Muscle layer of colon (tissue), 2 donors: Measurements from ENCODE around the gene MYBPC3.

Experiments used
- H3K27ac ChIP-seq: one replicate; pipeline ENCODE4 v1.7.0; 2013; ENCODE audit warnings: low read depth, mild to moderate bottlenecking, low read length, moderate library complexity
- H3K27me3 ChIP-seq, 2 donors: one replicate each; pipeline ENCODE4 v1.7.0; 2013; ENCODE audit warnings: low read length in 2 of 2, mild to moderate bottlenecking in 2 of 2; ENCODE audit not compliant: insufficient read depth in 2 of 2, control insufficient read depth in 1 of 2
- H3K36me3 ChIP-seq: one replicate; pipeline ENCODE4 v1.7.0; 2013; ENCODE audit warnings: mild to moderate bottlenecking, low read length; ENCODE audit not compliant: insufficient read depth
- H3K4me1 ChIP-seq: one replicate; pipeline ENCODE4 v1.7.0; 2013; ENCODE audit warnings: mild to moderate bottlenecking, low read length; ENCODE audit not compliant: insufficient read depth
- H3K4me3 ChIP-seq, 2 donors: one replicate each; pipeline ENCODE4 v1.7.0; 2013; ENCODE audit warnings: low read length in 2 of 2, low read depth in 1 of 2, mild to moderate bottlenecking in 1 of 2, moderate library complexity in 1 of 2
- H3K9ac ChIP-seq: one replicate; pipeline ENCODE4 v1.7.0; 2013; ENCODE audit warnings: low read length
- H3K9me3 ChIP-seq: one replicate; pipeline ENCODE4 v1.7.0; 2013; ENCODE audit warnings: mild to moderate bottlenecking, low read length
- donor health status: abdominal sarcoma.
- donor health status: Adenocarcinoma of cecum.

MYBPC3 gene

GRCh38 chr11:47352556-47352955, at the start of gene MYBPC3:
MYBPC3 (minus strand) TSS chr11:47352702; CDS start chr11:47352647, 55 bp downstream.
- H3K27ac ChIP-seq: no peak within 1 kb of the TSS
- no peak within 1 kb of the TSS for H3K4me3 ChIP-seq
- H3K27me3 ChIP-seq: no peaks in the 10 kb centered on the region

GRCh38 chr11:47400768-47401279, 48.3 kb upstream of the MYBPC3 start:
- peaks cover 15% of the 10 kb centered on the region for H3K4me1 ChIP-seq
- H3K36me3 ChIP-seq: no peaks in the 10 kb centered on the region
- H3K27ac ChIP-seq: peak overlapping the region; percentile 62
- H3K27me3 ChIP-seq: no peaks in the 10 kb centered on the region
- no peaks in the 10 kb centered on the region for H3K9me3 ChIP-seq
- peak overlapping the region in 1 of 2 donors; percentile 41 for H3K4me3 ChIP-seq
- peak overlapping the region; percentile 38 for H3K9ac ChIP-seq

More at GRCh38 chr11:47352556-47352955, at the start of gene MYBPC3:
- Histone ChIP-seq H3K4me1 (peaks cover 11% of the 10 kb centered on the region), H3K36me3 (peaks cover 14% of the 10 kb centered on the region), H3K9ac (no peak within 1 kb of the TSS), H3K9me3 (no peaks in the 10 kb centered on the region)

DNA sequence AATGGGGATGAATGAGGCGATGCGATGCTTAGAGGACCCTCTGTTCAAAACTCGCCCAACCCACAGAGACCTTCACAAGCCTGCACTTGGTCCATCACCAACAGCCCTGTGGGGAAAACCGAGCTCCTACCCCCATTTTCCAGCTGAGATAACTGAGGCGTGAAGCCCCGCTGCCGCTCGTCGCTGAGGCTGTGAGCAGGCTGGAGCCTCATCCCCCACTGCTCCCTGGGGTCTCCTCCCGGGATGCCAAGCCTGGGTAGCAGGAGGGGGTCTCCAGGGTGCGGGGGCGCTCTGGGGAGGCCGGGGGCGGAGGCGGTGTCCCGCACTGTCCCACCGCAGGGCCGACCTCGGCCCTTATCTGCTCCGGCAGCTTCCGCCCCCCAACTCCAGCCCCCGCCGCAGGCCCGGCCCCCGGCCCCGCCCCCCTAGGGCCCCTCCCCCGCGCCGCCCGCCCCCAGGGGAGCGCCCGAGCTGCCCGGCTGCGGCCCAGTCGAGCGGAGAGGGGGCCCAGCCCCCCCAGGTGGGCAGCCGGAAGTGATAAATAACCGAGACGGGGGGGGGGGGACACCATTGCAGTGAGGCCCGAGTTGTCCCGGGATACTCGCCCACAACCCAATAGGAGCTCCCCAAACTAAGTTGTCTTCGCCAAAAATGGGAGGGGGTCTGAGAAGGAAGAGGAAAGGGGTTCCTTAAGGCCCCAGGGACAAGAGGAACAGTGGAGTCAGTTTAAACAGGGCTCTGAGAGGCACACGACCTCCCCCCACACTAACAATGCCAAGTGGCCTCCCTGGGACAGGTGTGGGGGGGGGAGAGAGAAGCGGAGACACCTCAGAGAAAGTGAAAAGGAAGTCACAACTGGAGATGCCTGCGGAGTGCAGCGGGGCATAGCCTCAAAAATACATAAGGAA, 47.6 kb upstream of the MYBPC3 start:
- Histone ChIP-seq H3K36me3 (no peaks in the 10 kb centered on the region), H3K4me3 (peak overlapping the region; percentile 68 to 77), H3K9ac (peak overlapping the region; percentile 44), H3K4me1 (peaks cover 15% of the 10 kb centered on the region), H3K27me3 (no peaks in the 10 kb centered on the region), H3K9me3 (no peaks in the 10 kb centered on the region), H3K27ac (peak overlapping the region; percentile 62)

DNA sequence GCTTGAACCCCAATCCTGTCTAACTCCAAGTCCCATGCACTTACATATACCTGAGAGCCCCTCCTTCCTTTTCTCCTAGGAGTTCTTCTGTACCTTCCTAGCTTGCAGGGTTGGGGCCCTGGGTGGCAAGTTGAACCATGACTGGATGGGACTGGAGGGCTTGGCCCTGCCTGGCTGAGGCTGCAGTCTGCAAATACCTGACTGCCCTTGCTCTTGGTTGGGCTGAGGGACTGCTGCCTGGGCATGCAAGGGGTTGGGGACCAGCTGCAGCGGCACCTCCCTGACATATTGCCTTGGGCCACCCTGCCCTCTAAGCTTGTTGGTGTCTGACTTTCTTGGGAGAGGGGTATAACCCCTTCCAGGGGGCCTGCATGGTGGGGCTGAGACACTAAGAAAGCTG, 46.0 kb upstream of the MYBPC3 start:
- H3K4me3 ChIP-seq: no peak overlapping the region

GRCh38 chr11:47398011-47398410, 45.5 kb upstream of the MYBPC3 start:
- Histone ChIP-seq H3K4me3 (no peak overlapping the region), H3K9ac (no peak overlapping the region), H3K27ac (no peak overlapping the region), H3K27me3 (no peaks in the 10 kb centered on the region), H3K4me1 (peaks cover 15% of the 10 kb centered on the region), H3K36me3 (no peaks in the 10 kb centered on the region), H3K9me3 (no peaks in the 10 kb centered on the region)

More for the DNA sequence above, 46.0 kb upstream of the MYBPC3 start:
- H3K36me3 ChIP-seq: no peaks in the 10 kb centered on the region
- no peak overlapping the region for H3K9ac ChIP-seq
- no peak overlapping the region for H3K27ac ChIP-seq
- H3K27me3 ChIP-seq: no peaks in the 10 kb centered on the region
- no peaks in the 10 kb centered on the region for H3K9me3 ChIP-seq
- H3K4me1 ChIP-seq: peaks cover 15% of the 10 kb centered on the region

DNA sequence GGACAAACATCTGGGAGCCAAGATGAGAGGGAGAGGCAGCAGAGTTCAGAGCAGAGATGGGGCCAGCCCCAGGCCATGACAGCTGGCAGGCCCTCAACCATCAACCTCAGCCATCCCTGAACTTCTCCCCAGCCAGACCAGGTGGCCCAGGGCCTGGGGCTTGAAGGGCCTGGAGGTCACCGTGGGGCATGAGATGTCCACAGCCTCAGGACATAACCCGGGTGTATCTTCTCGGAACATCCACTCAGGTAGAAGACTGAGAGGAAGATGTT, 43.5 kb upstream of the MYBPC3 start:
- H3K4me3 ChIP-seq: no peak overlapping the region
- no peak overlapping the region for H3K9ac ChIP-seq
- no peaks in the 10 kb centered on the region for H3K36me3 ChIP-seq
- H3K27ac ChIP-seq: no peak overlapping the region
- no peaks in the 10 kb centered on the region for H3K9me3 ChIP-seq
- H3K27me3 ChIP-seq: no peaks in the 10 kb centered on the region
- H3K4me1 ChIP-seq: peaks cover 15% of the 10 kb centered on the region

DNA sequence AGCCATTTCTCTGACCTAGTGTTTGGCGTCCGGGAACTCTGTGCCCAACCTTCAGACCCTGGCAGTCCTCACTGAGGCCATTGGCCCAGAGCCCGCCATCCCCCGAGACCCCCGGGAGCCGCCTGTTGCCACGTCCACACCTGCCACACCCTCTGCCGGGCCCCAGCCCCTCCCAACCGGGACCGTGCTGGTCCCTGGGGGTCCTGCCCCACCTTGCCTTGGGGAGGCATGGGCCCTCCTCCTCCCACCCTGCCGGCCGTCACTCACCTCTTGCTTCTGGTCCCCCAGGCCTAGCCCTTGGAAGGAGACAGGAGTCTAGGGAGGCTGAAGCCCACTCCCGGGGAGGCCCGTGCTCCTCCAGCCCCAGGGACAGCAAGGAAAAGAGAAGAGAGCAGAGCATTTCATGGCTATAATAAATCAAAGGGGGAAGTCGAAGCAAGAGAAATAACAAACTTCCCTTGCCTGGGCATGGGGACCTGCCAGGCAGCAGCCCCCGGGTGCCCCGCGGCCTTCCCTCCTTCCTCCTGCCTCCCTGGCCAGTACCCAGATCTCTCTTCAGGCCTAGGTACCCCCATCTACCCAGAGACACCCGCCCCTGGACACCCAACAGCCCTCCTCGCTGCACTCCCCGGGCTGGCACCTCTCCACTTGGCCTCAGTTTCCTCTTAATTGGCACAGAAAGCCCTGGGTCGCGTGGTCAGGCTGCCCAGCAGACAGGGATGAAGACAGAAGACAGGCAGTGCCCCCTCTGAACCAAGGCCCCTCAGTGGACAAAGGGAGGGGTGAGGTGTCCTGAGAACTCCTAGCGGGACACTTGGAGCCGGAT, 42.9 kb upstream of the MYBPC3 start:
- no peaks in the 10 kb centered on the region for H3K36me3 ChIP-seq
- H3K4me1 ChIP-seq: peaks cover 10% of the 10 kb centered on the region
- no peak overlapping the region for H3K9ac ChIP-seq
- H3K27ac ChIP-seq: peak overlapping the region; percentile 12
- no peaks in the 10 kb centered on the region for H3K27me3 ChIP-seq
- H3K4me3 ChIP-seq: no peak overlapping the region
- no peaks in the 10 kb centered on the region for H3K9me3 ChIP-seq

GRCh38 chr11:47394322-47395222, 42.1 kb upstream of the MYBPC3 start:
- Histone ChIP-seq H3K36me3 (no peaks in the 10 kb centered on the region), H3K27ac (peak overlapping the region; percentile 23), H3K9ac (no peak overlapping the region), H3K4me1 (peaks cover 5% of the 10 kb centered on the region), H3K27me3 (no peaks in the 10 kb centered on the region), H3K9me3 (no peaks in the 10 kb centered on the region), H3K4me3 (no peak overlapping the region)

DNA sequence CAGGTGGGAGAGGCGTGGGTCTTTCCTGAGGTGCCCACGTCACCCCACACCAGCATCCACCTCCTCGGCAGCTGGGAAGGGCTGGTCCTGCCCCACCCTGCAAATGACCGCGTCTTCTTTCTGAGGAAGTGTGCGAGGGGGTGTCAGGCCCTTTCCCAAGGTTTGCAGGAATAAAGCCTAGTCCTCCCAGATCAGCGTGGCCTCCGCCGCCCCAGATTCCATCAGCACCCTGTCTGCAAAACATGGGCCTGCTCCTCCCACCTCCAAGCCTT, 41.5 kb upstream of the MYBPC3 start:
- peaks cover 4% of the 10 kb centered on the region for H3K4me1 ChIP-seq
- no peak overlapping the region for H3K4me3 ChIP-seq
- H3K27ac ChIP-seq: no peak overlapping the region
- no peaks in the 10 kb centered on the region for H3K36me3 ChIP-seq
- H3K9ac ChIP-seq: no peak overlapping the region
- no peaks in the 10 kb centered on the region for H3K9me3 ChIP-seq
- H3K27me3 ChIP-seq: no peaks in the 10 kb centered on the region

- no peak overlapping the region for H3K9ac ChIP-seq
- no peaks in the 10 kb centered on the region for H3K27me3 ChIP-seq
- no peaks in the 10 kb centered on the region for H3K9me3 ChIP-seq
- peaks cover 4% of the 10 kb centered on the region for H3K4me1 ChIP-seq
- no peak overlapping the region for H3K27ac ChIP-seq
- no peak overlapping the region for H3K4me3 ChIP-seq
- no peaks in the 10 kb centered on the region for H3K36me3 ChIP-seq
Observed at GRCh38 chr11:47393163-47394049, 40.9 kb upstream of the MYBPC3 start.
